GM18526 (cell line): ENCODE measurements around the gene DCAF6.

Experiments used
- POLR2A ChIP-seq: IDR thresholded peaks from 3 replicates; pipeline ENCODE4 v1.6.1; 2011; ENCODE audit not compliant: insufficient read length; ENCODE audit errors: extremely low read depth

The DCAF6 gene

GRCh38 chr1:168112673-168113305, 176.3 kb downstream of the DCAF6 start:
- no peak for TF ChIP-seq POLR2A

GRCh38 chr1:168114845-168115244, 178.4 kb downstream of the DCAF6 start:
- TF ChIP-seq POLR2A: no peak

GRCh38 chr1:168116327-168116799, 179.9 kb downstream of the DCAF6 start:
- TF ChIP-seq POLR2A: no peak

- TF ChIP-seq POLR2A: no peak
Observed at GRCh38 chr1:168119750-168120149, 183.3 kb downstream of the DCAF6 start.

GRCh38 chr1:168121401-168122011, 185.0 kb downstream of the DCAF6 start:
- no peak for TF ChIP-seq POLR2A

GRCh38 chr1:168125051-168125450, 188.6 kb downstream of the DCAF6 start:
- TF ChIP-seq POLR2A: no peak
